OCI-LY7 (cell line): Measurements from ENCODE around the gene CREB5.

Source experiments
- CTCF ChIP-seq: fragments of 200-600 bp; sonication (generic); conservative IDR thresholded peaks from 2 replicates; pipeline ENCODE4 v1.5.1; 2014; ENCODE audit warnings: mild to moderate bottlenecking, antibody characterized with exemption, low read length, moderate library complexity, mixed read lengths
- EZH2phosphoT487 ChIP-seq: fragments of 200-600 bp; sonication (generic); IDR thresholded peaks from 2 replicates; pipeline ENCODE4 v1.6.1; 2018; ENCODE audit warnings: low read depth, borderline replicate concordance, mild to moderate bottlenecking, mixed run types, antibody characterized with exemption, low read length, moderate library complexity, mixed read lengths

- TF ChIP-seq CTCF (no peak), EZH2phosphoT487 (no peak)
These were observed 43.2 kb downstream of the CREB5 start for GRCh38 chr7:28455486-28455885.
